ENCODE measurements around the gene KLHL5.

Gene KLHL5

GRCh38 chr4:39047681-39048080, 14.4 kb upstream of the KLHL5 start:
- H3K4me3 ChIP-seq (ENCODE audit: low read length) = peak overlapping the region; percentile 77; the same call in 1 of the 2 replicates
- H3K27me3 ChIP-seq (ENCODE audit: control insufficient read depth, low read length) = no peaks in the 10 kb centered on the region
- peaks cover 60% of the 10 kb centered on the region for H3K4me1 ChIP-seq (ENCODE audit: control insufficient read depth, low read length)
- H3K9me2 ChIP-seq (replicated peaks; ENCODE audit: control insufficient read depth, low read length) = no peaks in the 10 kb centered on the region
- H3F3A ChIP-seq (ENCODE audit: control insufficient read depth, insufficient read depth) = peaks cover 15% of the 10 kb centered on the region
- H3K27ac ChIP-seq (ENCODE audit: low read depth, low read length) = no peak overlapping the region
- peaks cover 42% of the 10 kb centered on the region for H3K36me3 ChIP-seq (ENCODE audit: control insufficient read depth, low read length)
- no peaks in the 10 kb centered on the region for H3K9me3 ChIP-seq (ENCODE audit: control insufficient read depth, insufficient read depth, low read length)
- H4K20me1 ChIP-seq (ENCODE audit: control insufficient read depth, insufficient read depth, low read depth, low read length) = peaks cover 27% of the 10 kb centered on the region; the same call in 1 of the 2 replicates
- TF ChIP-seq EZH2phosphoT487 (IDR thresholded peaks at IDR 0.05; ENCODE audit: borderline replicate concordance, low read length) = no peak
- TF ChIP-seq, protein P1, sequence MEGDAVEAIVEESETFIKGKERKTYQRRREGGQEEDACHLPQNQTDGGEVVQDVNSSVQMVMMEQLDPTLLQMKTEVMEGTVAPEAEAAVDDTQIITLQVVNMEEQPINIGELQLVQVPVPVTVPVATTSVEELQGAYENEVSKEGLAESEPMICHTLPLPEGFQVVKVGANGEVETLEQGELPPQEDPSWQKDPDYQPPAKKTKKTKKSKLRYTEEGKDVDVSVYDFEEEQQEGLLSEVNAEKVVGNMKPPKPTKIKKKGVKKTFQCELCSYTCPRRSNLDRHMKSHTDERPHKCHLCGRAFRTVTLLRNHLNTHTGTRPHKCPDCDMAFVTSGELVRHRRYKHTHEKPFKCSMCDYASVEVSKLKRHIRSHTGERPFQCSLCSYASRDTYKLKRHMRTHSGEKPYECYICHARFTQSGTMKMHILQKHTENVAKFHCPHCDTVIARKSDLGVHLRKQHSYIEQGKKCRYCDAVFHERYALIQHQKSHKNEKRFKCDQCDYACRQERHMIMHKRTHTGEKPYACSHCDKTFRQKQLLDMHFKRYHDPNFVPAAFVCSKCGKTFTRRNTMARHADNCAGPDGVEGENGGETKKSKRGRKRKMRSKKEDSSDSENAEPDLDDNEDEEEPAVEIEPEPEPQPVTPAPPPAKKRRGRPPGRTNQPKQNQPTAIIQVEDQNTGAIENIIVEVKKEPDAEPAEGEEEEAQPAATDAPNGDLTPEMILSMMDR (IDR thresholded peaks at IDR 0.05; ENCODE audit: low read depth, low read length, poor library complexity, severe bottlenecking) = no peak
- H3K4me2 ChIP-seq (ENCODE audit: low read length) = peak overlapping the region; percentile 33
- peaks cover 80% of the 10 kb centered on the region for H3K79me2 ChIP-seq (ENCODE audit: control insufficient read depth, low read length)

GRCh38 chr4:39048311-39048710, 13.7 kb upstream of the KLHL5 start:
- no peaks in the 10 kb centered on the region for H3K9me2 ChIP-seq (replicated peaks; ENCODE audit: control insufficient read depth, low read length)
- peaks cover 42% of the 10 kb centered on the region for H3K36me3 ChIP-seq (ENCODE audit: control insufficient read depth, low read length)
- H3K4me3 ChIP-seq (ENCODE audit: low read length) = no peak overlapping the region
- TF ChIP-seq, protein P1 (IDR thresholded peaks at IDR 0.05; ENCODE audit: low read depth, low read length, poor library complexity, severe bottlenecking) = no peak
- TF ChIP-seq EZH2phosphoT487 (IDR thresholded peaks at IDR 0.05; ENCODE audit: borderline replicate concordance, low read length) = no peak
- H4K20me1 ChIP-seq (ENCODE audit: control insufficient read depth, insufficient read depth, low read depth, low read length) = peaks cover 27% of the 10 kb centered on the region; the same call in 1 of the 2 replicates
- peak overlapping the region; percentile 33; the same call in 1 of the 2 replicates for H3K4me2 ChIP-seq (ENCODE audit: low read length)
- H3K9me3 ChIP-seq (ENCODE audit: control insufficient read depth, insufficient read depth, low read length) = no peaks in the 10 kb centered on the region
- peaks cover 12% of the 10 kb centered on the region for H3F3A ChIP-seq (ENCODE audit: control insufficient read depth, insufficient read depth)
- no peaks in the 10 kb centered on the region for H3K27me3 ChIP-seq (ENCODE audit: control insufficient read depth, low read length)
- no peak overlapping the region for H3K27ac ChIP-seq (ENCODE audit: low read depth, low read length)
- peaks cover 84% of the 10 kb centered on the region for H3K79me2 ChIP-seq (ENCODE audit: control insufficient read depth, low read length)
- peaks cover 53% of the 10 kb centered on the region for H3K4me1 ChIP-seq (ENCODE audit: control insufficient read depth, low read length)

GRCh38 chr4:39050590-39050989, 11.4 kb upstream of the KLHL5 start:
- H3K4me1 ChIP-seq (ENCODE audit: control insufficient read depth, low read length) = peaks cover 51% of the 10 kb centered on the region

More at GRCh38 chr4:39050590-39050989, 11.4 kb upstream of the KLHL5 start:
- Histone ChIP-seq H3K36me3 (ENCODE audit: control insufficient read depth, low read length) (peaks cover 42% of the 10 kb centered on the region), H3K9me3 (ENCODE audit: control insufficient read depth, insufficient read depth, low read length) (no peaks in the 10 kb centered on the region), H3K4me3 (ENCODE audit: low read length) (no peak overlapping the region), H3K27me3 (ENCODE audit: control insufficient read depth, low read length) (no peaks in the 10 kb centered on the region), H4K20me1 (ENCODE audit: control insufficient read depth, insufficient read depth, low read depth, low read length) (peaks cover 34% of the 10 kb centered on the region; the same call in 1 of the 2 replicates), H3F3A (ENCODE audit: control insufficient read depth, insufficient read depth) (peaks cover 8% of the 10 kb centered on the region; the same call in 1 of the 2 replicates), H3K9me2 (replicated peaks; ENCODE audit: control insufficient read depth, low read length) (no peaks in the 10 kb centered on the region), H3K79me2 (ENCODE audit: control insufficient read depth, low read length) (peaks cover 98% of the 10 kb centered on the region), H3K27ac (ENCODE audit: low read depth, low read length) (no peak overlapping the region), H3K4me2 (ENCODE audit: low read length) (peak overlapping the region; percentile 15; the same call in 1 of the 2 replicates)
- no peak for TF ChIP-seq EZH2phosphoT487 (IDR thresholded peaks at IDR 0.05; ENCODE audit: borderline replicate concordance, low read length)
- TF ChIP-seq, protein P1 (IDR thresholded peaks at IDR 0.05; ENCODE audit: low read depth, low read length, poor library complexity, severe bottlenecking) = no peak
